ENCODE data around the gene EDAR. TPM values are rescaled to one million over a fixed set of nuclear protein-coding genes. Genes with fewer than 3 reads are reported as not detected.

The EDAR gene
- total RNA-seq, 4 donors from 2014 or later: not detected

DNA sequence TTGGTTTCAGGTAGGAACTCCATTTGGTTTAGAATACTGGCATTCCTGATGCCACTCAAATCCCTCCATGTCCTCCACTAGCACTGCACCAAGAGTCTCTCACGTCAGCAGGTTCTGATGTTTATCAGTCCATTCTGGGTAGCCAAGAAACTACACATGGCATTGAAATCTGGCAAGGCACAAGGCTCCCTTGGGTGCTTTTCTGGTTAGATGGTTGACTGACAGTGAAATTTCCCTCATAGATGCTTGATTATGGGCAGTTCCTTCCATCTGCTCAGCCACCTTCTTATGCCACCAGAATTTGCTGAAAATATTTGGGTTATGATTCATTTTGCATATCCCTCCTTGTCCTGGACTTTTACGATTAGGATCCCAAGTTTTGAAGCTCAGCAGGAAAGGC lies 32.6 kb downstream of the EDAR start:
- no peak for ATAC-seq
- H3K9me3 ChIP-seq: no peaks in the 10 kb centered on the region
- intact Hi-C loops (cut with DNase I; ENCODE audit: low total_unique reads) (no loop called here), in situ Hi-C loops (cut with MboI; ENCODE audit: low sequenced_read_pairs in 4 of 4) (no loop called here)
- TF ChIP-seq, protein P1, sequence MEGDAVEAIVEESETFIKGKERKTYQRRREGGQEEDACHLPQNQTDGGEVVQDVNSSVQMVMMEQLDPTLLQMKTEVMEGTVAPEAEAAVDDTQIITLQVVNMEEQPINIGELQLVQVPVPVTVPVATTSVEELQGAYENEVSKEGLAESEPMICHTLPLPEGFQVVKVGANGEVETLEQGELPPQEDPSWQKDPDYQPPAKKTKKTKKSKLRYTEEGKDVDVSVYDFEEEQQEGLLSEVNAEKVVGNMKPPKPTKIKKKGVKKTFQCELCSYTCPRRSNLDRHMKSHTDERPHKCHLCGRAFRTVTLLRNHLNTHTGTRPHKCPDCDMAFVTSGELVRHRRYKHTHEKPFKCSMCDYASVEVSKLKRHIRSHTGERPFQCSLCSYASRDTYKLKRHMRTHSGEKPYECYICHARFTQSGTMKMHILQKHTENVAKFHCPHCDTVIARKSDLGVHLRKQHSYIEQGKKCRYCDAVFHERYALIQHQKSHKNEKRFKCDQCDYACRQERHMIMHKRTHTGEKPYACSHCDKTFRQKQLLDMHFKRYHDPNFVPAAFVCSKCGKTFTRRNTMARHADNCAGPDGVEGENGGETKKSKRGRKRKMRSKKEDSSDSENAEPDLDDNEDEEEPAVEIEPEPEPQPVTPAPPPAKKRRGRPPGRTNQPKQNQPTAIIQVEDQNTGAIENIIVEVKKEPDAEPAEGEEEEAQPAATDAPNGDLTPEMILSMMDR (IDR thresholded peaks at IDR 0.05 in 4 of 5, conservative IDR thresholded peaks at IDR 0.05 in 1 of 5): no peak
- TF ChIP-seq POLR2A (IDR thresholded peaks at IDR 0.05): no peak
- no peak for DNase-seq
- no peaks in the 10 kb centered on the region for H3K27me3 ChIP-seq
- H3K27ac ChIP-seq: no peak overlapping the region
- H3K4me3 ChIP-seq: no peak overlapping the region
- no peaks in the 10 kb centered on the region for H3K36me3 ChIP-seq
- H3K4me1 ChIP-seq: no peaks in the 10 kb centered on the region

DNA sequence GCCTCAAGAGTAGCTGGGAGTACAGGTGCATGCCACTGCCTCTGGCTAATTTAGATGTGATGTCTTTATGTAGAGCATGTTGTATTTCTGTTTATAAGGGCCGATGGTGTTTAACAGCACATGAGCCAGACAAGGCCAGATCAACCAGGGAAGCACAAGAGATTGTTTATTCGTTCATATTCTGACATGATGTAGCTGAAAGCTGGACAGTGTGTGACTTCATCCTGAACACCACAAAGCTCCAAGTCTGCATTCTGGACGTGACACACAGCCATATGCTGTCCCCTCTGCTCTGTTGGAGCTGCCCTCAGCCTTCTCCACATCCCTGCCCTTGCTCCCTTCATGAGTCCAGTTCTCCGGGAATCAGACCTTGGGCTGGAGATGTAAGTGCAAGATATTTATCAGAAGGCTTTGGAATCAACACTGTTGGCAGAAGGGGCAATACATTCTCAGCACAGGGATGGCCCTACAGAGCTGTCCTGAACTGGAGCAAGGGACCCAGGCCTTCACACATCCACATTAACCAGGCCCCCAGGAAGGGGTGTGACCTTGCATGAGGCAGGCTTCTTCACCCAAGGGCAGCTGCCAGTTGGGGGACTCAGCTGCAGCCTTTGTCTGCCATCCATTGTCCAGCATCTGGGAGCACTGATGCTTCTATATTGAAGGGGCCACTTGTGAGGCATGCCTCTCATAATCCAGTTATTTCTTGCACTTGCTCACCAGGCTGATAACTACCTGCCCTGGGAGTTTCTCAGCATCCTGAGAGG lies 38.5 kb downstream of the EDAR start:
- H3K9me3 ChIP-seq: no peaks in the 10 kb centered on the region
- H3K27me3 ChIP-seq: no peaks in the 10 kb centered on the region
- TF ChIP-seq POLR2A (IDR thresholded peaks at IDR 0.05): no peak
- TF ChIP-seq, protein P1 (IDR thresholded peaks at IDR 0.05 in 4 of 5, conservative IDR thresholded peaks at IDR 0.05 in 1 of 5): no peak
- H3K27ac ChIP-seq: no peak overlapping the region
- intact Hi-C loops (cut with DNase I; ENCODE audit: low total_unique reads) (no loop called here), in situ Hi-C loops (cut with MboI; ENCODE audit: low sequenced_read_pairs in 4 of 4) (no loop called here)
- H3K4me1 ChIP-seq: no peaks in the 10 kb centered on the region
- H3K4me3 ChIP-seq: no peak overlapping the region
- H3K36me3 ChIP-seq: no peaks in the 10 kb centered on the region
- DNase-seq: no peak
- ATAC-seq: no peak

DNA sequence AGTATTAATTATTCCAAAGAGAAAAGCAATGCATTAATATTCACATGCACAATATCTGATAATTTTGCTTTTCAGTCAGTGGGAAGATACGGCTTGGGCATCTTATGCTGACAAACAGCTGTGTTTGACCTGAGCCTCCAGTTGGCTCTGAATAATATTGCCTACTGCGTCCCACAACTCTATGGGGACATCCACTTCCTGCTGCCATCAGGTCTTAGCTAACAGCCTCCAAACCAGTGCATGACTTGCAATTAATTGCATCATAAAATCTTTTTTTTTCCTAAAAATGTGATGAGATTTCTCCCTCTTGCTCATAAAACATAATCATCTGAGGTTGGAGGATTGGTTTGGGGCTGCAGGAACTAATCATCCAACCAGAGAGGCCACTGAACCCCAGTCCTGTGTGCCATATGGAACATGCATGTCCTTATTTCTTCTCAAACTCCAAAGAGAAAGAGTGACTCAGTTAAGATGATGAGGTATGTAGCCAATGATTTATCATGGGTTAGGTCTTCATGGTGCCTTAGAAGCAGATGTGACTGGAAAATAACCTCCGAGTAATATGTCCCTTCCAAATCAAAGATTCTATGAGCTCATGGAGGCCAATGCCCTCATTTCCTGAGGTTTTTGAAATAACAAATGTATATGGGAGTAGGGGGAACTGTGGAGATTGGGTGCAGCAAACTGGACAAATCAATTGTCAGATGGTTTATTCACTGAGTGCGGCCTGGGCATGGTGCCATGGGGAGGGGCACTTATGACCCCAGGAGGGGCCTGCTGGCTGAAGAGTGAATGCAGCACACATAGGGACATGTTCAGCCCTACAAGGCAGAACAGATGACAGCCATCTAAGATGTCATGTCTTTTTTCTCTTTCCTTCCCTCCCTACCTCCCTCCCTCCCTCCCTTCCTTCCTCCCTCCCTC lies 39.4 kb downstream of the EDAR start:
- H3K27me3 ChIP-seq: no peaks in the 10 kb centered on the region
- no peak overlapping the region for H3K27ac ChIP-seq
- no peaks in the 10 kb centered on the region for H3K9me3 ChIP-seq
- ATAC-seq (no peak), DNase-seq (no peak)
- H3K4me3 ChIP-seq: no peak overlapping the region
- intact Hi-C loops (cut with DNase I; ENCODE audit: low total_unique reads): no loop called here
- no peaks in the 10 kb centered on the region for H3K4me1 ChIP-seq
- in situ Hi-C loops (cut with MboI; ENCODE audit: low sequenced_read_pairs in 4 of 4): no loop called here
- TF ChIP-seq, protein P1 (IDR thresholded peaks at IDR 0.05 in 4 of 5, conservative IDR thresholded peaks at IDR 0.05 in 1 of 5): no peak
- TF ChIP-seq POLR2A (IDR thresholded peaks at IDR 0.05): no peak
- no peaks in the 10 kb centered on the region for H3K36me3 ChIP-seq

DNA sequence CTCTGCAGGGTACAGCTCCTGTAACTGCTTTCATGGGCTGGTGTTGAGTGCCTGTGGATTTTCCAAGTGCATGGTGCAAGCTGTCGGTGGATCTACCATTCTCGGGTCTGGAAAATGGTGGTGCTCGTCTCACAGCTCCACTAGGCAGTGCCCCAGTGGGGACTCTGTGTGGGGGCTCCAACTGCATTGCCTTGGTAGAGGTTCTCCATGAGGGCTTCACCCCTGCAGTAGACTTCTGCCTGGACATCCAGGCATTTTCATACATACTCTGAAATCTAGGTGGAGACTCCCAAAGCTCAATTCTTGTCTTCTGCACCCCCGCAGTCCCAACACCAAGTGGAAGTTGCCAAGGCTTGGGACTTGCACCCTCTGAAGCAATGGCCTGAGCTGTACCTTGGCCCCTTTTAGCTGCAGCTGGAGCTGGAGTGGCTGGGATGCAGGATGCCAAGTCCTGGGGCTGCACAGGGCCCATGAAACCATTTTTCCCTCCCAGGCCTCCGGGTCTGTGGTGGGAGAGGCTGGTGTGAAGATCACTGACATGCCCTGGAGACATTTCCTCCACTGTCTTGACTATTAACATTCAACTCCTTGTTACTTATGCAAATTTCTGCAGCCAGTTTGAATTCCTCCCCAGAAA lies 41.6 kb downstream of the EDAR start:
- intact Hi-C loops (cut with DNase I; ENCODE audit: low total_unique reads): no loop called here
- no peak overlapping the region for H3K27ac ChIP-seq
- H3K9me3 ChIP-seq: no peaks in the 10 kb centered on the region
- DNase-seq (no peak), ATAC-seq (no peak)
- H3K36me3 ChIP-seq: no peaks in the 10 kb centered on the region
- no peaks in the 10 kb centered on the region for H3K27me3 ChIP-seq
- TF ChIP-seq, protein P1 (IDR thresholded peaks at IDR 0.05 in 4 of 5, conservative IDR thresholded peaks at IDR 0.05 in 1 of 5): no peak
- TF ChIP-seq POLR2A (IDR thresholded peaks at IDR 0.05): no peak
- no peak overlapping the region for H3K4me3 ChIP-seq
- no peaks in the 10 kb centered on the region for H3K4me1 ChIP-seq
- in situ Hi-C loops (cut with MboI; ENCODE audit: low sequenced_read_pairs in 4 of 4): no loop called here

All from gastrocnemius medialis (tissue), 4 donors.